Neural cell (in vitro differentiated cells): ENCODE measurements around the gene TMEM92.

Experiments used
- MXI1 ChIP-seq: fragments of 450-650 bp; conservative IDR thresholded peaks from 2 replicates; pipeline ENCODE4 v1.6.1; 2014; ENCODE audit warnings: antibody characterized with exemption, mild to moderate bottlenecking; ENCODE audit not compliant: poor library complexity, severe bottlenecking
- POLR2AphosphoS5 ChIP-seq: IDR thresholded peaks from 2 replicates; pipeline ENCODE4 v1.6.1; 2012
- RAD21 ChIP-seq: fragments of 450-650 bp; conservative IDR thresholded peaks from 2 replicates; pipeline ENCODE4 v1.6.1; 2014; ENCODE audit warnings: antibody characterized with exemption, mild to moderate bottlenecking, moderate library complexity
- TF ChIP-seq, protein P1 (sequence below): fragments of 450-650 bp; IDR thresholded peaks from 2 replicates; pipeline ENCODE4 v1.5.1; 2014; ENCODE audit warnings: antibody characterized with exemption, mild to moderate bottlenecking, moderate library complexity; ENCODE audit not compliant: poor library complexity, severe bottlenecking
- TF ChIP-seq, protein P2 (sequence below): IDR thresholded peaks from 2 replicates; pipeline ENCODE4 v1.6.1; 2012; ENCODE audit warnings: borderline replicate concordance

DNA sequence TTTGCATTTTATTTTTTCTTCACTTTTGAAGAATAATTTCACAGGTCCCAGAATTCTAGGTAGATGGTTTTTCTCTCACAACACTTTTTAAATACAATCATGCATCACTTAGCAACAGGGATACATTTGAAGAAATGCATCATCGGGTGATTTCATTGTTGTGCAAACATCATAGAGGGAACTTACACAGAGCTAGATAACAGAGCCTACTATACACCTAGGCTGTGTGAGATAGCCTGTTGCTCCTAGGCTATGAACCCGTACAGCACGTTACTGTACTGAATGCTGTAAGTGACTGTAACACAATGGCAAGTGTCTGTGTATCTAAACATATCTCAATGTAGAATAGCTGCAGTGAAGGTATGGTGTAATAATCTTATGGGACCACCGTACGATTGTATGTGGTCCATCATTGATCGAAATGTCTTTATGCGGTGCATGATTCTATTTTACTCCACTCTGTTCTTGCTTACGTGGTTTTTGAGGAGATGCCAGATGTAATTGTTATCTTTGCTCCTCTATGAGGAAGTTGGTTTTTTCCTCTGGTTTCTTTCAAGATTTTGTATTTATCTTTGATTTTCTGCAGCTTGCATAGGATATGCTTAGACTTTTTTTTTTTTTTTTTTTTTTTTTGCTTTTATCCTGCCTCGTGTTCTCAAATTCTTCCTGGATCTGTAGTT, 35.5 kb upstream of the TMEM92 start:
- TF ChIP-seq, protein P1, sequence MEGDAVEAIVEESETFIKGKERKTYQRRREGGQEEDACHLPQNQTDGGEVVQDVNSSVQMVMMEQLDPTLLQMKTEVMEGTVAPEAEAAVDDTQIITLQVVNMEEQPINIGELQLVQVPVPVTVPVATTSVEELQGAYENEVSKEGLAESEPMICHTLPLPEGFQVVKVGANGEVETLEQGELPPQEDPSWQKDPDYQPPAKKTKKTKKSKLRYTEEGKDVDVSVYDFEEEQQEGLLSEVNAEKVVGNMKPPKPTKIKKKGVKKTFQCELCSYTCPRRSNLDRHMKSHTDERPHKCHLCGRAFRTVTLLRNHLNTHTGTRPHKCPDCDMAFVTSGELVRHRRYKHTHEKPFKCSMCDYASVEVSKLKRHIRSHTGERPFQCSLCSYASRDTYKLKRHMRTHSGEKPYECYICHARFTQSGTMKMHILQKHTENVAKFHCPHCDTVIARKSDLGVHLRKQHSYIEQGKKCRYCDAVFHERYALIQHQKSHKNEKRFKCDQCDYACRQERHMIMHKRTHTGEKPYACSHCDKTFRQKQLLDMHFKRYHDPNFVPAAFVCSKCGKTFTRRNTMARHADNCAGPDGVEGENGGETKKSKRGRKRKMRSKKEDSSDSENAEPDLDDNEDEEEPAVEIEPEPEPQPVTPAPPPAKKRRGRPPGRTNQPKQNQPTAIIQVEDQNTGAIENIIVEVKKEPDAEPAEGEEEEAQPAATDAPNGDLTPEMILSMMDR = no peak
- TF ChIP-seq, protein P2, sequence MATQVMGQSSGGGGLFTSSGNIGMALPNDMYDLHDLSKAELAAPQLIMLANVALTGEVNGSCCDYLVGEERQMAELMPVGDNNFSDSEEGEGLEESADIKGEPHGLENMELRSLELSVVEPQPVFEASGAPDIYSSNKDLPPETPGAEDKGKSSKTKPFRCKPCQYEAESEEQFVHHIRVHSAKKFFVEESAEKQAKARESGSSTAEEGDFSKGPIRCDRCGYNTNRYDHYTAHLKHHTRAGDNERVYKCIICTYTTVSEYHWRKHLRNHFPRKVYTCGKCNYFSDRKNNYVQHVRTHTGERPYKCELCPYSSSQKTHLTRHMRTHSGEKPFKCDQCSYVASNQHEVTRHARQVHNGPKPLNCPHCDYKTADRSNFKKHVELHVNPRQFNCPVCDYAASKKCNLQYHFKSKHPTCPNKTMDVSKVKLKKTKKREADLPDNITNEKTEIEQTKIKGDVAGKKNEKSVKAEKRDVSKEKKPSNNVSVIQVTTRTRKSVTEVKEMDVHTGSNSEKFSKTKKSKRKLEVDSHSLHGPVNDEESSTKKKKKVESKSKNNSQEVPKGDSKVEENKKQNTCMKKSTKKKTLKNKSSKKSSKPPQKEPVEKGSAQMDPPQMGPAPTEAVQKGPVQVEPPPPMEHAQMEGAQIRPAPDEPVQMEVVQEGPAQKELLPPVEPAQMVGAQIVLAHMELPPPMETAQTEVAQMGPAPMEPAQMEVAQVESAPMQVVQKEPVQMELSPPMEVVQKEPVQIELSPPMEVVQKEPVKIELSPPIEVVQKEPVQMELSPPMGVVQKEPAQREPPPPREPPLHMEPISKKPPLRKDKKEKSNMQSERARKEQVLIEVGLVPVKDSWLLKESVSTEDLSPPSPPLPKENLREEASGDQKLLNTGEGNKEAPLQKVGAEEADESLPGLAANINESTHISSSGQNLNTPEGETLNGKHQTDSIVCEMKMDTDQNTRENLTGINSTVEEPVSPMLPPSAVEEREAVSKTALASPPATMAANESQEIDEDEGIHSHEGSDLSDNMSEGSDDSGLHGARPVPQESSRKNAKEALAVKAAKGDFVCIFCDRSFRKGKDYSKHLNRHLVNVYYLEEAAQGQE = no peak
- TF ChIP-seq POLR2AphosphoS5 = no peak
- no peak for TF ChIP-seq RAD21
- TF ChIP-seq MXI1 = no peak
